HG03354 (cell line): Measurements from ENCODE around the gene SLC7A5.
A peak's percentile ranks its signal among the peaks of the same experiment; 100 is the strongest.
"Not testable (repeated sequence)": the region's sequence is repeated elsewhere in the genome, so short reads cannot be mapped to it uniquely, and the experiment has no call there.

Experiments used
- ATAC-seq: cut with Tn5 transposase; IDR thresholded peaks from one replicate; pipeline ENCODE4 v1.9.1; 2021; ENCODE audit warnings: mild to moderate bottlenecking; ENCODE audit not compliant: unreplicated experiment, poor library complexity, severe bottlenecking

The SLC7A5 gene

DNA sequence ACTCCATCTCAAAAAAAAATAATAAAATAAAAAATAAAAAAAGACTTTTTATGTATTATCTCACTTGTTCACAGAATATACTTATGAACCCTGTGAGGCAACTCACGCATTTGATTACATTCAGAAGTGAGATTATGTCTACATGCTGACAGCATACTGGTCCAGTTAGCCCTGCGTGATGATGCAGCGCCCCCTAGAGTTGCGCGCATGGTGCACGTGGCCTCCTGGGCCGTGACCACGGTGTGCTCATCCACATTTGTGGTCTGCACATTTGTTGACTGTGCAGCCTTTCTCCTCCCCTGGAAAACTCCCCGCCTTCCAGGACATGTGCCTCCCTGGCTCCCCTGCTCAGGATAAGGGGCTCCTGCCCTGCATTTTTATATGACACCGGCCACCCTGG lies 20.5 kb upstream of the SLC7A5 start:
- ATAC-seq, result not testable (repeated sequence)

- not testable (repeated sequence) for ATAC-seq
These were observed 19.0 kb upstream of the SLC7A5 start for GRCh38 chr16:87888346-87888745.

DNA sequence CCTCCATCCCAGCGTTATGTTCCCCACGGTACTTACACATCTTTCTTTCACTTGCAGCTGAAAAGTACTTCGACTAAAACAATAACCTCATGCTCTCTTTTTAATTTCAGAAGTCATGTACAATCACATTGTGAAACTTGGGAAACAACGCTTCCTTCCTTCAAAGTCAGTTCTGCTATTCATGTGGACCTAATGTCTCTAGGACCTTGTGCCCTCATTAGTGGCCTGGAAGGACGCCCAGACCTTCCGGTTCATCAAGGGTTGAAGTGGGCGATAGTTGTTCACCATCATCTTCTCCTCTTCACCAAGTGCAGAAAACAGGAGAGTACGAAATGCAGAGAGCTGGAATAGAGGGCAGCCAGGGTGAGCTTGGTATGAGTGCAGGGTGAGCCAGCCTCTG lies 18.6 kb upstream of the SLC7A5 start:
- not testable (repeated sequence) for ATAC-seq

GRCh38 chr16:87885371-87885967 lies 16.2 kb upstream of the SLC7A5 start:
- not testable (repeated sequence) for ATAC-seq

GRCh38 chr16:87882436-87883019 lies 13.2 kb upstream of the SLC7A5 start:
- ATAC-seq, result no peak

DNA sequence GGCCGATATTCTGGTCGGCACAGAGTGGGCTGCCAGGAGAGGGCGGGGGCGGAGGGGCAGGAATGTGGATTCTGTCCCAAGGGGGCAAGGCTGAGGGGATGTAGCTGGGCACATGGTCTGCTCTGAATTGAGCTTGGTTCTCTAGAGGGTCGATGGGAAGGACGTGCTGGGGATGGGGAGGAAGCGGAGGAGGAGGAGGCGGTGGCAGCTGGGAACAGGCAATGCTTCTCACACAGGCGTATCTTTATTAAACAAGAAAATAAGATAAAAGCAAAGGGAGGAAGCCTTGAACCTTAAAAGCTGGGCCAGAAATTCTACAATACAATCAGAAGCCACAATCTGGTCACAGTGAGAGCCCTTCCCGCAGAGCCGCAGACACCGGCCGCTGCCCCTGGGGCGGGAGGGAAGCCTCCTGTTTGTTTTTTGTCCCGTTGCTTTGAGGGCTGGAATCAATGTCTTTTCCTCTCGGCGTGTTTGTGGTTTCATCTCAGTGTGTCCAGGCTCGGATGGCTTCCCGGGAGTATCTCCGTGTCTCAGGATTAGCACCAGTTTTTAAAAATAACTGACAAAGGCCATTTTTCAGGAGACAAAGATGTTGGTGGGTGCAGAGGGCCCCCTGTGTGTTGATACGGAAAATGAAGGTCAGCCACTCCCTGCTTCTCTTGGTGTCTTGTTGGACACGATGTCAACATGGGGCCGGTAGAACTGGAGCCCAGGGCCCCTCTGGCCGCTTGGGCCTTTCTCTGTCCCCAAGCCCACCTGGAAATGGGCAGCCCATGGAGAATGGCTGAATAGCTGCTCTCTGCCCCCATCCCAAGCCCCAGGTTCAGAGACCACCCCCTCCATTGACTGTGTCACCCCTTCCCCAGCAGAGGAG lies 12.3 kb upstream of the SLC7A5 start:
- no peak for ATAC-seq

- ATAC-seq, result no peak
These were observed 10.9 kb upstream of the SLC7A5 start for GRCh38 chr16:87880117-87880696.

GRCh38 chr16:87879411-87880013 lies 10.2 kb upstream of the SLC7A5 start:
- ATAC-seq, result not testable (repeated sequence)

DNA sequence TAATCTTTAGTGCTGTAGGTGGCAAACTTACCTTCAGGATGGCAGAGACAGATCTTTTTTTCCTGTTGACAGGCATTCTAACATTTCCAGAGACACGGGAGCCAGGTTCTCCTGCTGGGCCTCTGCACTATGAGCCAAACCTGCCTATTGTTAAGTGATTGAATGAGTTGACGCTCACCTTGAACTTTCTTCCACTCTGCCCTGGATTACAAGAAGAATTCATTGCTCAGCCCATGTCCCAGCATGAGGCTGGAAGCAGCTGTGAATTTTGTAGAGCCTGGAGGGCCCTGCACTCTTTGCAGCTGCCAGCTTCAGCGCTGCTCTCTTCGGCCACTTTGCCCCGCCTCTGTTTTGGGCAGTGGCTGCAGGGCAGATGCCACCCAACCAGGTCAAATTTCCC lies 9.4 kb upstream of the SLC7A5 start:
- no peak for ATAC-seq

- no peak for ATAC-seq
These were observed 8.7 kb upstream of the SLC7A5 start for GRCh38 chr16:87877942-87878507.

DNA sequence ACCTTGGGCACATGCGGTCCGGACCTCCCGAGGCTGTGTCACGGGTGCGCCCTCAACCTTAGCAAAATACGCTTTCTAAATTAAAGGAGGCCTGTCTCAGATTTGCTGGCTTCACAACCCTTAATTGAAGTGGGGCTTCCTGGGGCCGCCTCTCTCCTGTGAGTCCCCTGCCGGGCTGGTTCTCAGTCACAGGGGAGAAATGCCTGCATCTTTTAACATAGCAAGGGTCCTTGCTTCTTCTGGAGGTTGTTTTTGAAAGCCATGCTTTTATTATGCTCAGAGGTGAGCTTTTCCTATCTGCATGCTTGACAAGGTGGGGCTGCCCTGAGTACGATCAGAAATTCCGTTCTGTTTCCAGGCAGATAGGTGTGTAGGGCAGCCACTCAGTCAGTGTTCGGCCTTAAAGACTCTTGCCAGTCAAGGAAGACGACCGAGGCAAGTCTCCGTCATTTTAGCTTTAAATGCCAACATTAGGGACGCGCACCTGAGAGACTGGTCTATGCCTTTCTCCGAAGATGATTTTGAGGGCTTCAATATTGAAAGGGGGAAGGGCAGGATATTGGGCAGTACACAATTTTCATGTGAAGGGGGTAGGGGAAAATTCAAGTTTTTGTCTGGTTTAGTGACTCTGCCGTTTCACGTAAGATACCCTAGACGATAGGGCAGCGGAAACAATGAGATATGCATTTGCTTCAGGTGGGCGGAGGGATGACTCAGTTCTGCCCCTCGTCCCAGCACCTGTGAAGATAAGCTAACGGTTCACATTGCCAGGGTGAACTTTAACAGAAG lies 5.5 kb upstream of the SLC7A5 start:
- no peak for ATAC-seq

GRCh38 chr16:87870418-87871291 lies 1.3 kb upstream of the SLC7A5 start:
- ATAC-seq, result not testable (repeated sequence)

DNA sequence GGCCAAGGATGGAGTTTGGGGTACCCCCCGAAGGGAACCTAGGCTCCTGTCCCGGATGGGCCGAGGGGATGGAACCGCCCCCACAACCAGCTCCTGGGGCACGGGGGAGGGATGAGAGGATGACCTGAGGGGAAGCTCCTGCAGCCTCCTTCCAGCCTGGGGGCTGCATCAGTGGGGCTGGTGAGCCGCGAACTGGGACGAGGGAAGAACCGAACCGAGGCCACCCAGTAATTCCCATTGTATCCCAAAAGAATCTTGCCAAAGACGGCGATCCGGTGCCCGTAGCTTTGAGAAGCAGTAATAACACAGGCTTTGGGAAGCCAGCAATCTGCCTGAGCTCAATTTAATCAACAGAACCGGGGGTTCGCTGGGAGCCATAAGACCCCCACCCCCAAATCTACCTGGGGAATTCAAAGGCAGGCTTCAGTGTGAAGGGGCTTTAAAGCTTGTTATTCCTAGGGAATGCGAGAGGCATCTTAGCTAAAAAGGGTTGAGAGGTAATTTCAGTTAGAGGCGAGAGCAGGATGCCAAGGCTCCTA lies 641 bp upstream of the SLC7A5 start:
- ATAC-seq, result not testable (repeated sequence)

- ATAC-seq, result peak; percentile 40
These were observed 865 bp downstream of the SLC7A5 start for GRCh38 chr16:87868254-87869029.

GRCh38 chr16:87865902-87866555 lies 3.3 kb downstream of the SLC7A5 start:
- ATAC-seq, result not testable (repeated sequence)

- no peak for ATAC-seq
These were observed 4.8 kb downstream of the SLC7A5 start for GRCh38 chr16:87864331-87864989.
